Keratinocyte (primary cell): ENCODE measurements around the gene LHPP. TPM values are rescaled to one million over a fixed set of nuclear protein-coding genes. Genes with fewer than 3 reads are reported as not detected.

Experiments
- DNase-seq: peaks from one replicate; pipeline ENCODE4 v3.0.0-alpha.2; 2011; ENCODE audit warnings: low read depth, missing footprints, low spot score
- FAIRE-seq: peaks from 2 replicates; lab custom pipeline; 2011; peaks lifted over from hg19 to GRCh38; lab: Jason Lieb, UNC
- H2AFZ ChIP-seq: 2 replicates; pipeline ENCODE4 v1.6.0; 2012; ENCODE audit warnings: low read length, control low read depth, inconsistent platforms; ENCODE audit not compliant: control insufficient read depth
- H3K27ac ChIP-seq: 2 replicates; pipeline ENCODE4 v1.5.1; 2011; ENCODE audit warnings: low read length; ENCODE audit not compliant: control insufficient read depth, insufficient read depth
- H3K27me3 ChIP-seq: 3 replicates; pipeline ENCODE4 v1.6.0; 2011; ENCODE audit warnings: low read length; ENCODE audit not compliant: control insufficient read depth, insufficient read depth; ENCODE audit errors: extremely low read depth
- H3K36me3 ChIP-seq, 2 experiments: 2 replicates in 1 of 2; 3 replicates in 1 of 2; pipeline ENCODE4 v1.5.1; 2011; ENCODE audit warnings: low read length in 2 of 2, mild to moderate bottlenecking in 1 of 2; ENCODE audit not compliant: control insufficient read depth in 2 of 2, insufficient read depth in 2 of 2; ENCODE audit errors: extremely low read depth in 1 of 2
- H3K4me1 ChIP-seq: 3 replicates; pipeline ENCODE4 v1.5.1; 2011; ENCODE audit warnings: low read length; ENCODE audit not compliant: control insufficient read depth, insufficient read depth; ENCODE audit errors: extremely low read depth
- H3K4me2 ChIP-seq: 3 replicates; pipeline ENCODE4 v1.6.0; 2011; ENCODE audit warnings: low read depth, low read length; ENCODE audit not compliant: control insufficient read depth, insufficient read depth; ENCODE audit errors: extremely low read depth
- H3K4me3 ChIP-seq, 3 experiments: fragments of 200-600 bp in 1 of 3; sonication (generic) in 1 of 3; 2 replicates in 2 of 3; 3 replicates in 1 of 3; pipeline ENCODE4 v1.5.1; 2011 to 2016; ENCODE audit warnings: low read length in 3 of 3, mild to moderate bottlenecking in 3 of 3, control low read depth in 2 of 3, inconsistent platforms in 1 of 3, low read depth in 1 of 3, mixed read lengths in 1 of 3, mixed run types in 1 of 3, moderate library complexity in 1 of 3; ENCODE audit not compliant: control insufficient read depth in 2 of 3, insufficient read depth in 2 of 3; ENCODE audit errors: extremely low read depth in 1 of 3
- H3K79me2 ChIP-seq: 2 replicates; pipeline ENCODE4 v1.6.0; 2012; ENCODE audit warnings: low read length; ENCODE audit not compliant: control insufficient read depth, insufficient read depth
- H3K9ac ChIP-seq: 3 replicates; pipeline ENCODE4 v1.6.0; 2011; ENCODE audit warnings: low read length; ENCODE audit not compliant: control insufficient read depth, insufficient read depth; ENCODE audit errors: extremely low read depth
- H3K9me1 ChIP-seq: 3 replicates; pipeline ENCODE4 v1.6.0; 2011; ENCODE audit warnings: low read length; ENCODE audit not compliant: control insufficient read depth, insufficient read depth; ENCODE audit errors: extremely low read depth
- H3K9me3 ChIP-seq: 2 replicates; pipeline ENCODE4 v1.5.1; 2012; ENCODE audit warnings: low read depth, low read length; ENCODE audit not compliant: control insufficient read depth
- H4K20me1 ChIP-seq: 3 replicates; pipeline ENCODE4 v1.6.0; 2011; ENCODE audit warnings: low read length; ENCODE audit not compliant: control insufficient read depth, insufficient read depth; ENCODE audit errors: extremely low read depth
- CTCF ChIP-seq, 3 experiments: IDR thresholded peaks in 1 of 3; conservative IDR thresholded peaks in 1 of 3; optimal IDR thresholded peaks in 1 of 3; 2 replicates in 2 of 3; 3 replicates in 1 of 3; pipeline versions ENCODE3 to v1.5.1; 2011; ENCODE audit warnings: low read length in 3 of 3, mild to moderate bottlenecking in 3 of 3, moderate library complexity in 2 of 3, control low read depth in 1 of 3, inconsistent platforms in 1 of 3; ENCODE audit not compliant: insufficient read depth in 2 of 3; ENCODE audit errors: extremely low read depth in 1 of 3
- EZH2 ChIP-seq: IDR thresholded peaks from one replicate; pipeline ENCODE4 v1.6.1; 2012; ENCODE audit warnings: inconsistent platforms, mild to moderate bottlenecking, low read length, moderate library complexity
- dilution Hi-C: fragments of 300-500 bp; cut with MboI; formaldehyde crosslinking; loops from one replicate; pipeline ENCODE4 v1.7.0; 2020; ENCODE audit warnings: low sequenced_read_pairs; ENCODE audit not compliant: extremely low pct_ligation_motif_present
- polyA plus RNA-seq, 5 experiments: library from polyadenylated mRNA; depleted of rRNA in 3 of 5; stranded (reverse) in 3 of 5; stranded (forward) in 1 of 5; unstranded in 1 of 5; fragments of >200 nt; gene quantifications; 1 replicate in 1 of 5; 2 replicates in 3 of 5; 3 replicates in 1 of 5; pipeline versions ENCODE4 v1.2.1 to v1.2.3, GENCODE V29; 2011 to 2012; ENCODE audit warnings: missing spikeins in 2 of 5, low read depth in 1 of 5, low replicate concordance in 1 of 5

LHPP gene
- polyA plus RNA-seq, 1 donor (not counting 4 experiments of a cell fraction or from before 2014, with no cell fraction given), result 13.1 TPM

GRCh38 chr10:124660404-124661125 is 198.9 kb downstream of the LHPP start:
- TF ChIP-seq CTCF (optimal IDR thresholded peaks at IDR 0.05 in 1 of 3, IDR thresholded peaks at IDR 0.05 in 1 of 3, conservative IDR thresholded peaks at IDR 0.05 in 1 of 3; ENCODE audit: extremely low read depth in 1 of 3, insufficient read depth in 2 of 3, low read length in 3 of 3) (no peak), EZH2 (no peak)

DNA sequence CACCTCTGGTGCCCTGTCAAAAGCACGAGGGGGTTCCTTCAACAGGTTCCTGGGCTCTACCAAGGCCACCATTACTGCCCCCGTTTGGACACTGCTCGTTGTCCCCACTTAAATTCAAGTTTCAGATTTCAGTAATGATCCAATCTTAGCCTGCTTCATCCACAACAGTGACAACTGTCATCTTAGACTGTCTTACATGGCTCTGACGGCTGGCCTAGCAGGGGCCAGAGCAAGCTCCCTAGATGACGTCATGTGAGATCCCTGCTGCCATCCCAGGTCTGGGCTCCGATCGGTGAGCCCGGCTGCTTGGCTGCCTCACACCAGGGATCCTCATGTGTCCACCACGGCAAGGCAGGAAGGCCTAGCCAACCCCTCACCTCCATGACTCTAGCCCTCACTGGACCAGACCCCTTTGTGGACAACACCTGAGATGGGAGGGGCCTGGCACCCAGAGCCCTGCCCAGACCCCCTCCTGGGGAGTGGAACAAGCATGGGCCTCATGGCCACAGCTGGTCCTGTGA is 200.1 kb downstream of the LHPP start:
- dilution Hi-C loops, result no loop called here
- Histone ChIP-seq H2AFZ (no peak overlapping the region), H3K4me1 (no peaks in the 10 kb centered on the region), H4K20me1 (no peaks in the 10 kb centered on the region), H3K9me3 (no peaks in the 10 kb centered on the region), H3K27me3 (no peaks in the 10 kb centered on the region), H3K4me3 (no peak overlapping the region), H3K9me1 (no peaks in the 10 kb centered on the region), H3K4me2 (no peak overlapping the region), H3K27ac (no peak overlapping the region), H3K9ac (no peak overlapping the region), H3K79me2 (peaks cover 10% of the 10 kb centered on the region), H3K36me3 (peaks cover 8% of the 10 kb centered on the region in 2 experiments)
- FAIRE-seq (no peak), DNase-seq (no peak)
- TF ChIP-seq EZH2 (no peak), CTCF (optimal IDR thresholded peaks at IDR 0.05 in 1 of 3, IDR thresholded peaks at IDR 0.05 in 1 of 3, conservative IDR thresholded peaks at IDR 0.05 in 1 of 3; ENCODE audit: extremely low read depth in 1 of 3, insufficient read depth in 2 of 3, low read length in 3 of 3) (no peak)

More at GRCh38 chr10:124660404-124661125, 198.9 kb downstream of the LHPP start:
- peaks cover 7 to 8% of the 10 kb centered on the region in 2 experiments for H3K36me3 ChIP-seq
- H3K27ac ChIP-seq, result no peak overlapping the region
- H3K9ac ChIP-seq, result no peak overlapping the region
- H3K4me2 ChIP-seq, result no peak overlapping the region
- H3K27me3 ChIP-seq, result no peaks in the 10 kb centered on the region
- peaks cover 2% of the 10 kb centered on the region for H3K4me1 ChIP-seq
- no peaks in the 10 kb centered on the region for H4K20me1 ChIP-seq
- H3K4me3 ChIP-seq, result no peak overlapping the region
- dilution Hi-C loops, result no loop called here
- no peaks in the 10 kb centered on the region for H3K9me3 ChIP-seq
- peaks cover 10% of the 10 kb centered on the region for H3K79me2 ChIP-seq
- no peak for FAIRE-seq
- no peak overlapping the region for H2AFZ ChIP-seq
- DNase-seq, result no peak
- H3K9me1 ChIP-seq, result no peaks in the 10 kb centered on the region
